HFF-Myc (cell line): ENCODE data around the gene CREG2.
A peak's percentile ranks its signal among the peaks of the same experiment; 100 is the strongest.
"Not testable (repeated sequence)": the region's sequence is repeated elsewhere in the genome, so short reads cannot be mapped to it uniquely, and the experiment has no call there.

Experiments
- DNase-seq: peaks from one replicate; pipeline ENCODE4 v3.0.0-alpha.2; 2011; ENCODE audit warnings: low read depth; ENCODE audit errors: extremely low read depth
- H3K4me3 ChIP-seq: replicated peaks from 2 replicates; pipeline ENCODE4 v1.5.1; 2011; ENCODE audit warnings: low read depth, mild to moderate bottlenecking, control low read depth, low read length
- CTCF ChIP-seq: IDR thresholded peaks from 2 replicates; pipeline ENCODE4 v1.5.1; 2012; ENCODE audit warnings: mild to moderate bottlenecking, low read depth, low read length, control low read depth; ENCODE audit errors: missing control alignments

The CREG2 gene

GRCh38 chr2:101325425-101325824, 61.9 kb downstream of the CREG2 start:
- no peak overlapping the region for H3K4me3 ChIP-seq
- TF ChIP-seq CTCF, result no peak

GRCh38 chr2:101316568-101316967, 70.7 kb downstream of the CREG2 start:
- not testable (repeated sequence) for H3K4me3 ChIP-seq, DNase-seq

More at GRCh38 chr2:101325425-101325824, 61.9 kb downstream of the CREG2 start:
- DNase-seq, result no peak

GRCh38 chr2:101311696-101312017, 75.6 kb downstream of the CREG2 start:
- TF ChIP-seq CTCF, result no peak
- H3K4me3 ChIP-seq, result no peak overlapping the region
- no peak for DNase-seq

GRCh38 chr2:101310834-101311695, 76.2 kb downstream of the CREG2 start:
- no peak for DNase-seq
- no peak overlapping the region for H3K4me3 ChIP-seq
- TF ChIP-seq CTCF, result no peak

GRCh38 chr2:101310090-101310833, 77.0 kb downstream of the CREG2 start:
- H3K4me3 ChIP-seq, result no peak overlapping the region
- no peak for DNase-seq
- no peak for TF ChIP-seq CTCF

- TF ChIP-seq CTCF, result no peak
- peak within 1 kb of the TSS; percentile 91 for H3K4me3 ChIP-seq
- no peak for DNase-seq
Measured at GRCh38 chr2:101308432-101309210, 78.7 kb downstream of the CREG2 start, which contains the start of gene RNF149. RNF149 (minus strand) TSS chr2:101308701; CDS start chr2:101308588, 113 bp downstream.
